HepG2 (cell line): Measurements from ENCODE around the gene OIT3. TPM values are rescaled to one million over a fixed set of nuclear protein-coding genes. Genes with fewer than 3 reads are reported as not detected.

ENCODE experiments used
- ATAC-seq: fragments of 200-7000 bp; cut with Tn5 transposase; 3 replicates; pipeline ENCODE4 v1.9.1; 2020; ENCODE audit warnings: mild to moderate bottlenecking, moderate library complexity
- BruUV-seq: library from RNA; stranded (reverse); fragments of 400-500 nt; replicated peaks from 2 replicates; lab custom pipeline; 2021; lab: Mats Ljungman, UMichigan
- CTCF ChIA-PET: fragments of 300-600 bp; formaldehyde crosslinking; extraction: SDS; loops from one replicate; lab custom pipeline; 2021; ENCODE audit warnings: low total read pairs, inconsistent platforms, low intra/inter-chr PET ratio; lab: Yijun Ruan, JAX
- POLR2A ChIA-PET: fragments of 350-600 bp; sonication (Branson Sonifier 250); formaldehyde crosslinking; loops from one replicate; lab custom pipeline; 2020; ENCODE audit warnings: antibody characterized with exemption, inconsistent platforms; lab: Yijun Ruan, JAX
- DNase-seq: peaks from one replicate; pipeline ENCODE4 v3.0.0-alpha.2; 2015; ENCODE audit warnings: low spot score
- FAIRE-seq: peaks from 3 replicates; lab custom pipeline; 2011; peaks lifted over from hg19 to GRCh38; lab: Jason Lieb, UNC
- H2AFZ ChIP-seq: one replicate; pipeline ENCODE4 v1.6.1; 2011; ENCODE audit warnings: low read length, inconsistent platforms
- H3K27ac ChIP-seq: fragments of 300-600 bp; 3 replicates; pipeline ENCODE4 v1.8.0; 2011; ENCODE audit warnings: mixed run types, mild to moderate bottlenecking, mixed read lengths, low read length, inconsistent platforms; ENCODE audit not compliant: insufficient read depth; ENCODE audit errors: extremely low read length
- H3K27me3 ChIP-seq, 2 experiments: fragments of 200-600 bp in 1 of 2; 2 replicates in 1 of 2; 3 replicates in 1 of 2; pipeline versions ENCODE4 v1.6.0 to v1.8.0; 2011; ENCODE audit warnings: low read length in 2 of 2, mild to moderate bottlenecking in 2 of 2, moderate library complexity in 2 of 2, inconsistent platforms in 1 of 2; ENCODE audit not compliant: insufficient read depth in 2 of 2, control insufficient read depth in 1 of 2
- H3K36me3 ChIP-seq, 2 experiments: fragments of 200-600 bp in 1 of 2; replicated peaks in 1 of 2; 2 replicates in 1 of 2; 3 replicates in 1 of 2; pipeline versions ENCODE4 v1.5.1 to v1.8.0; 2011; ENCODE audit warnings: low read length in 2 of 2, inconsistent platforms in 1 of 2; ENCODE audit not compliant: insufficient read depth in 2 of 2, control insufficient read depth in 1 of 2
- H3K4me1 ChIP-seq: 2 replicates; pipeline ENCODE4 v1.5.1; 2012; ENCODE audit warnings: low read length, inconsistent platforms; ENCODE audit not compliant: insufficient read depth
- H3K4me2 ChIP-seq: 2 replicates; pipeline ENCODE4 v1.6.0; 2011; ENCODE audit warnings: low read depth, low read length, inconsistent platforms
- H3K4me3 ChIP-seq, 3 experiments: fragments of 200-600 bp in 1 of 3; sonication (generic), shearing (Covaris generic) in 1 of 3; replicated peaks in 1 of 3; 2 replicates each; pipeline ENCODE4 v1.5.1; 2011 to 2016; ENCODE audit warnings: low read length in 3 of 3, inconsistent platforms in 2 of 3, low read depth in 2 of 3, mild to moderate bottlenecking in 2 of 3, control low read depth in 1 of 3, mixed read lengths in 1 of 3; ENCODE audit not compliant: insufficient read depth in 1 of 3
- H3K79me2 ChIP-seq: one replicate; pipeline ENCODE4 v1.6.1; 2011; ENCODE audit warnings: low read length, inconsistent platforms; ENCODE audit not compliant: insufficient read depth
- H3K9ac ChIP-seq: 2 replicates; pipeline ENCODE4 v1.6.0; 2011; ENCODE audit warnings: mild to moderate bottlenecking, low read depth, low read length, inconsistent platforms; ENCODE audit not compliant: insufficient read depth
- H3K9me3 ChIP-seq: 2 replicates; pipeline ENCODE4 v1.5.1; 2012; ENCODE audit warnings: mild to moderate bottlenecking, low read length
- H4K20me1 ChIP-seq: 2 replicates; pipeline ENCODE4 v1.6.0; 2011; ENCODE audit warnings: inconsistent platforms, mild to moderate bottlenecking, low read length, moderate library complexity; ENCODE audit not compliant: insufficient read depth
- FOXP4 ChIP-seq: sonication (generic); formaldehyde crosslinking; IDR thresholded peaks from 2 replicates; pipeline ENCODE4 v1.4.0; 2020; ENCODE audit warnings: missing genetic modification reagents
- IRF9 ChIP-seq: sonication (generic); formaldehyde crosslinking; IDR thresholded peaks from 2 replicates; pipeline ENCODE4 v1.8.0; 2022; ENCODE audit warnings: missing genetic modification reagents, mild to moderate bottlenecking, borderline replicate concordance
- KLF11 ChIP-seq: IDR thresholded peaks from 2 replicates; pipeline ENCODE4 v1.6.1; 2016; ENCODE audit warnings: missing compliant biosample characterization
- KLF16 ChIP-seq, 2 experiments: sonication (generic) in 1 of 2; formaldehyde crosslinking in 1 of 2; IDR thresholded peaks; 2 replicates each; pipeline versions ENCODE4 v1.6.1 to v1.8.0; 2016 to 2023; ENCODE audit warnings: missing genetic modification reagents in 2 of 2, missing compliant biosample characterization in 1 of 2
- MED13 ChIP-seq: sonication (generic); formaldehyde crosslinking; IDR thresholded peaks from 2 replicates; pipeline ENCODE4 v1.5.0; 2020; ENCODE audit warnings: missing genetic modification reagents
- PATZ1 ChIP-seq: sonication (generic); formaldehyde crosslinking; IDR thresholded peaks from 2 replicates; pipeline ENCODE4 v1.4.0; 2020; ENCODE audit warnings: missing genetic modification reagents
- POLR2AphosphoS5 ChIP-seq: IDR thresholded peaks from 2 replicates; pipeline ENCODE4 v1.6.1; 2012; ENCODE audit warnings: low read depth, low read length
- THYN1 ChIP-seq: sonication (generic); formaldehyde crosslinking; IDR thresholded peaks from 2 replicates; pipeline ENCODE4 v1.8.1; 2023; ENCODE audit warnings: low read depth, mild to moderate bottlenecking, moderate library complexity, missing genetic modification reagents, borderline replicate concordance
- ZBTB3 ChIP-seq: sonication (generic); formaldehyde crosslinking; IDR thresholded peaks from 2 replicates; pipeline ENCODE4 v1.4.0; 2020; ENCODE audit warnings: low read depth, mild to moderate bottlenecking, moderate library complexity, missing genetic modification reagents, borderline replicate concordance
- ZBTB49 ChIP-seq: sonication (generic); formaldehyde crosslinking; IDR thresholded peaks from 2 replicates; pipeline ENCODE4 v1.4.0; 2020; ENCODE audit warnings: missing genetic modification reagents, borderline replicate concordance
- ZNF556 ChIP-seq: sonication (generic); formaldehyde crosslinking; IDR thresholded peaks from 2 replicates; pipeline ENCODE4 v1.4.0; 2020; ENCODE audit warnings: mild to moderate bottlenecking, missing genetic modification reagents, borderline replicate concordance
- ZNF75D ChIP-seq: sonication (generic); formaldehyde crosslinking; IDR thresholded peaks from 2 replicates; pipeline ENCODE4 v1.8.1; 2023; ENCODE audit warnings: missing genetic modification reagents, mild to moderate bottlenecking, borderline replicate concordance
- ZNF780A ChIP-seq: sonication (generic); formaldehyde crosslinking; IDR thresholded peaks from 2 replicates; pipeline ENCODE4 v1.8.0; 2022; ENCODE audit warnings: mild to moderate bottlenecking, missing genetic modification reagents, moderate library complexity
- ZSCAN9 ChIP-seq: IDR thresholded peaks from 2 replicates; pipeline ENCODE4 v1.6.1; 2016; ENCODE audit warnings: borderline replicate concordance
- WGBS: methylation state at CpG from one replicate; pipeline ENCODE4 v1.1.6; 2017; ENCODE audit warnings: low lambda C conversion rate; 5-methylcytosine and 5-hydroxymethylcytosine counted together
- in situ Hi-C: cut with HindIII; loops from 2 replicates; pipeline ENCODE4 v1.10.0; 2017; ENCODE audit warnings: low pct_unique_long_range_greater_than_20kb; ENCODE audit not compliant: extremely low pct_ligation_motif_present
- intact Hi-C: fragments of 100-400 bp; cut with micrococcal nuclease; formaldehyde crosslinking; loops from one replicate; pipeline ENCODE4 v1.10.0; 2022; ENCODE audit not compliant: unreplicated experiment
- polyA plus RNA-seq, 8 experiments: library from polyadenylated mRNA; depleted of rRNA in 3 of 8; stranded (reverse) in 7 of 8; unstranded in 1 of 8; fragments of >200 nt; fragmentation: Illumina TruSeq in 4 of 8; extraction: Trizol in 4 of 8; gene quantifications; 2 replicates each; pipeline versions ENCODE4 v1.2.1 to v1.2.3, GENCODE V29; 2011 to 2016; ENCODE audit warnings: low read depth in 4 of 8, missing spikeins in 1 of 8, mixed read lengths in 1 of 8; ENCODE audit not compliant: insufficient read depth in 1 of 8
- total RNA-seq, 5 experiments: library from RNA; depleted of rRNA; stranded (reverse); fragments of >200 nt; fragmentation: Illumina TruSeq; extraction: Trizol; gene quantifications; 2 replicates each; pipeline ENCODE4 v1.2.3, GENCODE V29; 2016; ENCODE audit warnings: low read depth in 1 of 5
- TF ChIP-seq, protein P1 (sequence below): sonication (generic); formaldehyde crosslinking; IDR thresholded peaks from 2 replicates; pipeline ENCODE4 v1.8.0; 2022; ENCODE audit warnings: missing genetic modification reagents, low read depth, mild to moderate bottlenecking, borderline replicate concordance
- TF ChIP-seq, protein P2 (sequence below): sonication (generic); formaldehyde crosslinking; IDR thresholded peaks from 2 replicates; pipeline ENCODE4 v1.8.1; 2023; ENCODE audit warnings: mild to moderate bottlenecking, moderate library complexity, missing genetic modification reagents

OIT3 gene
- total and polyA plus RNA-seq, 2 of the 13 experiments (the other 11 are each of a cell fraction or from before 2014, with no cell fraction given) = not detected

GRCh38 chr10:72851509-72851908 is 42.0 kb upstream of the OIT3 start:
- DNase-seq (no peak), ATAC-seq (no peak), FAIRE-seq (no peak)
- H3K4me3 ChIP-seq = no peak overlapping the region
- no peak overlapping the region for H3K4me2 ChIP-seq
- BruUV-seq = no TSS peak
- no peaks in the 10 kb centered on the region for H3K36me3 ChIP-seq
- H3K9ac ChIP-seq = no peak overlapping the region
- peaks cover 5% of the 10 kb centered on the region; the same call in 1 of the 2 replicates for H3K9me3 ChIP-seq
- ChIA-PET POLR2A (no interaction called here), CTCF (no interaction called here)
- in situ Hi-C loops = no loop called here
- intact Hi-C loops = no loop called here
- no peak overlapping the region for H3K27ac ChIP-seq
- 88% methylated on average over 1 of the region's 1 CpG for WGBS
- no peak overlapping the region for H2AFZ ChIP-seq
- no peaks in the 10 kb centered on the region for H4K20me1 ChIP-seq
- H3K79me2 ChIP-seq = no peaks in the 10 kb centered on the region
- H3K27me3 ChIP-seq = no peaks in the 10 kb centered on the region
- no peaks in the 10 kb centered on the region for H3K4me1 ChIP-seq
- no peak for TF ChIP-seq MED13 (CRISPR knock-in tag)
- TF ChIP-seq ZNF556 (CRISPR knock-in tag) = no peak
- TF ChIP-seq ZBTB3 (CRISPR knock-in tag) = no peak
- TF ChIP-seq FOXP4 = no peak
- no peak for TF ChIP-seq PATZ1 (CRISPR knock-in tag)
- no peak for TF ChIP-seq KLF11
- TF ChIP-seq ZNF780A (CRISPR knock-in tag) = no peak
- no peak for TF ChIP-seq IRF9 (CRISPR knock-in tag)
- TF ChIP-seq THYN1 (CRISPR knock-in tag) = no peak
- no peak for TF ChIP-seq KLF16 (CRISPR knock-in tag; IDR thresholded peaks at IDR 0.05)
- TF ChIP-seq POLR2AphosphoS5 = no peak
- TF ChIP-seq, protein P1, sequence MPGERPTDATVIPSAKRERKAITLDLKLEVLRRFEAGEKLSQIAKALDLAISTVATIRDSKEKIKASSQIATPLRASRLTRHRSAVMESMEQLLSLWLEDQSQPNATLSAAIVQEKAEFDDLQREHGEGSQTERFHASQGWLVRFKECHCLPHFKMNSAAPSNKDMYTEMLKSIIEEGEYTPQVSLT (CRISPR knock-in tag) = no peak
- TF ChIP-seq ZBTB49 (CRISPR knock-in tag) = no peak
- TF ChIP-seq ZNF75D (CRISPR knock-in tag) = no peak
- no peak for TF ChIP-seq ZSCAN9 (CRISPR knock-in tag)
- TF ChIP-seq, protein P2, sequence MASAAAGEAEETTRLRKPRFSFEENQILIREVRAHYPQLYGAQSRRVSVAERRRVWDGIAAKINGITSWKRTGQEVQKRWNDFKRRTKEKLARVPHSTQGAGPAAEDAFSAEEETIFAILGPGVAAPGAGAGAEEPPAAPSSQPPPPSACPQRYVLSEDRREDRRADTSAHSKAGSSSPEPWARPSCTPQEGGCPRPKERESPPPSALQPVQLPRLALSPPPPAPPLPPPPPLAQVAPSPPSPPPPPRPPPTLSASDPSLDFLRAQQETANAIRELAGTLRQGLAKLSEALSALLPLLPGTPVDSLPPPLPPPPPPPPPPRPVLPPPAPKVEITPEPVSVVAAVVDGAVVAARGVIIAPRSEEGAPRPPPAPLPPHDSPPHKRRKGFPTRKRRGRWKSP (CRISPR knock-in tag) = no peak
